Panc1 (cell line): ENCODE results near the gene ERC2. TPM values are rescaled to one million over a fixed set of nuclear protein-coding genes. Genes with fewer than 3 reads are reported as not detected.

Source experiments
- ATAC-seq: fragments of 200-7000 bp; cut with Tn5 transposase; 2 replicates; pipeline ENCODE4 v1.9.1; 2020; ENCODE audit warnings: mild to moderate bottlenecking, moderate library complexity
- BruUV-seq: library from RNA; stranded (reverse); fragments of 400-500 nt; replicated peaks from 2 replicates; lab custom pipeline; 2021; lab: Mats Ljungman, UMichigan
- CTCF ChIA-PET: fragments of 300-600 bp; sonication (Branson Sonifier 250); formaldehyde crosslinking; loops from one replicate; lab custom pipeline; 2022; ENCODE audit warnings: antibody characterized with exemption; lab: Charles Lee
- POLR2A ChIA-PET: fragments of 300-600 bp; sonication (Branson Sonifier 250); formaldehyde crosslinking; loops from one replicate; lab custom pipeline; 2022; ENCODE audit warnings: antibody characterized with exemption; lab: Charles Lee
- DNase-seq: peaks from one replicate; pipeline ENCODE4 v3.0.0-alpha.2; 2010; ENCODE audit warnings: low read depth, low spot score
- H3K27ac ChIP-seq: 2 replicates; pipeline ENCODE4 v1.5.1; 2011; ENCODE audit warnings: mild to moderate bottlenecking, low read length, inconsistent platforms
- H3K27me3 ChIP-seq: fragments of 200-500 bp; sonication (Bioruptor generic); 2 replicates; pipeline ENCODE4 v1.6.0; 2014; ENCODE audit warnings: low read length, inconsistent platforms; ENCODE audit not compliant: control insufficient read depth, insufficient read depth
- H3K36me3 ChIP-seq: fragments of 200-500 bp; sonication (Bioruptor generic); 2 replicates; pipeline ENCODE4 v1.5.1; 2014; ENCODE audit warnings: inconsistent platforms, mild to moderate bottlenecking, low read length, moderate library complexity; ENCODE audit not compliant: control insufficient read depth, insufficient read depth
- H3K4me1 ChIP-seq: 2 replicates; pipeline ENCODE4 v1.5.1; 2011; ENCODE audit warnings: inconsistent platforms, mild to moderate bottlenecking, low read length, moderate library complexity; ENCODE audit not compliant: control insufficient read depth, insufficient read depth
- H3K4me3 ChIP-seq, 2 experiments: 2 replicates each; pipeline ENCODE4 v1.5.1; 2011 to 2012; ENCODE audit warnings: low read depth in 2 of 2, low read length in 2 of 2, mild to moderate bottlenecking in 2 of 2, inconsistent platforms in 1 of 2, moderate library complexity in 1 of 2
- H3K9me3 ChIP-seq: fragments of 200-500 bp; sonication (Bioruptor generic); 2 replicates; pipeline ENCODE4 v1.5.1; 2014; ENCODE audit warnings: low read depth, mild to moderate bottlenecking, inconsistent platforms, low read length, moderate library complexity; ENCODE audit not compliant: control insufficient read depth, insufficient read depth
- POLR2AphosphoS5 ChIP-seq: IDR thresholded peaks from 2 replicates; pipeline ENCODE4 v1.6.1; 2012; ENCODE audit warnings: mild to moderate bottlenecking, low read depth, low read length, moderate library complexity
- REST ChIP-seq, 2 experiments: IDR thresholded peaks; 2 replicates each; pipeline ENCODE4 v1.6.1; 2011 to 2012; ENCODE audit warnings: low read depth in 2 of 2, control low read depth in 1 of 2, low read length in 1 of 2, mild to moderate bottlenecking in 1 of 2, moderate library complexity in 1 of 2; ENCODE audit not compliant: insufficient read depth in 1 of 2
- SIN3A ChIP-seq: IDR thresholded peaks from 2 replicates; pipeline ENCODE4 v1.6.1; 2012; ENCODE audit warnings: low read depth, mild to moderate bottlenecking, low read length, moderate library complexity, borderline replicate concordance; ENCODE audit not compliant: insufficient read depth
- TCF7L2 ChIP-seq: IDR thresholded peaks from 2 replicates; pipeline ENCODE4 v1.6.1; 2011; ENCODE audit warnings: mild to moderate bottlenecking, low read depth, low read length, inconsistent platforms
- in situ Hi-C: cut with HindIII; loops from 2 replicates; pipeline ENCODE4 v1.10.0; 2016; ENCODE audit warnings: low sequenced_read_pairs, low pct_unique_long_range_greater_than_20kb
- intact Hi-C: fragments of 100-400 bp; cut with micrococcal nuclease; formaldehyde crosslinking; loops from one replicate; pipeline ENCODE4 v1.10.0; 2022; ENCODE audit not compliant: unreplicated experiment
- total RNA-seq: library from RNA; stranded (reverse); gene quantifications from one replicate; pipeline ENCODE4 v1.2.1, GENCODE V29; 2021; ENCODE audit not compliant: unreplicated experiment
- TF ChIP-seq, protein P1 (sequence below): fragments of 450-650 bp; IDR thresholded peaks from 2 replicates; pipeline ENCODE4 v1.5.1; 2017; ENCODE audit warnings: mild to moderate bottlenecking

Gene ERC2
- total RNA-seq, 1 experiment from 2014 or later = 0.33 TPM

DNA sequence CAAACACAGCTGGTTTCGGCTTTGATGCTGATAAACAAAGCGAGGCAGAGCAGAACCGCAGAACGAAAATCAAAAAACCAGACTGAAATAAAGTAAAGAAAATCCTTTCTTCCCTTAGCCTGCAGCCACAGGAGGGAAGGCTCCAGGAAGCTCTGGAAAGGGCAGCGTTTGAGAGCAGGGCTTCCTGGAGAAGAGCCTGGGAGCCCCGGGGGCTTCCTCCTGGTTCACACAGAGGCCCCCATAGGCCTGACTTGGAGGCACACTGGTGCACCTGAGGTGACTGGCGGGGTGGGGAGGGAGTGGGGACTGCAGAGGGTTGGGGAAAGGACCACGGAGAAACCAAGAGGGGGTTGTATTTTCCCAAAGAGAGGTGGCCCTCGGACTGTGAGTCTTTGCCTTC lies 882.4 kb downstream of the ERC2 start:
- CTCF ChIA-PET = no interaction called here
- ATAC-seq (no peak), DNase-seq (no peak)
- no peak for TF ChIP-seq POLR2AphosphoS5
- H3K27me3 ChIP-seq = no peaks in the 10 kb centered on the region
- intact Hi-C loops = no loop called here
- no peaks in the 10 kb centered on the region for H3K4me1 ChIP-seq
- no peak overlapping the region for H3K27ac ChIP-seq
- H3K36me3 ChIP-seq = no peaks in the 10 kb centered on the region
- POLR2A ChIA-PET = no interaction called here
- no peaks in the 10 kb centered on the region for H3K9me3 ChIP-seq
- in situ Hi-C loops = no loop called here
- no peak overlapping the region for H3K4me3 ChIP-seq
- no TSS peak for BruUV-seq

DNA sequence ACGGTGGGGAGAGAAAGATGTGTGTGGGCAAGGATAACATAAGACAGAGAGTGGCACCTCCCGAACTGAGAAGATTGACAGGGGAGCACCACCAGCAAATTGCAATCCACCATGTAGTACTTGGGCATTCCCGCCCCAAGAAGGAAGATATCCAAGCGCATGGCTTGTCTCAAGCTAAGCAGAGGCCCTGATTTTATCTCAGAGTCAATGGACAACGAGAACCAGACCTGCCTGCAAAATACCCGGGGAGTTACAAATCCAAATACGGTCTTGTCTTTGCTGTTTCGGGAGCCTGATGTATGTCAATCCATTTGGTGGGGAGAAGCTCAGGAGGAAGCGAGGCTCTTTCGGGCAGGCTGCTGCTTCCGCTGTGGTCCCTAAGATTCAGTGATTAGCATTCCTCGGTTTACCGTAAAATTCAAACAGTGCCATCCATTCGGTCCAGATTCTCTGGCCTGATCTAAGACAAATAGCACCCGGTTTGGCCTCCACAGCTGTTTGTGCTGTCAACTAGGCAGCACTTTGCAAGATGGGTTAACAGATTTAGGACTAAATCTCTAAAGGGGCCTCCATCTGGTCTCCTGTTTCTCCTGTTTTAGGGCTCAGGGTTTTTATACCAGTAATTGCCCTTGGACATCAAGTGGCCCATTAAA lies 883.4 kb downstream of the ERC2 start:
- Histone ChIP-seq H3K27ac (no peak overlapping the region), H3K36me3 (no peaks in the 10 kb centered on the region), H3K4me1 (no peaks in the 10 kb centered on the region), H3K9me3 (no peaks in the 10 kb centered on the region), H3K27me3 (no peaks in the 10 kb centered on the region), H3K4me3 (no peak overlapping the region)
- no peak for TF ChIP-seq TCF7L2
- no peak for TF ChIP-seq POLR2AphosphoS5
- no peak for TF ChIP-seq REST (IDR thresholded peaks at IDR 0.05; ENCODE audit: insufficient read depth in 1 of 2, low read depth in 2 of 2, low read length in 1 of 2)
- TF ChIP-seq, protein P1, sequence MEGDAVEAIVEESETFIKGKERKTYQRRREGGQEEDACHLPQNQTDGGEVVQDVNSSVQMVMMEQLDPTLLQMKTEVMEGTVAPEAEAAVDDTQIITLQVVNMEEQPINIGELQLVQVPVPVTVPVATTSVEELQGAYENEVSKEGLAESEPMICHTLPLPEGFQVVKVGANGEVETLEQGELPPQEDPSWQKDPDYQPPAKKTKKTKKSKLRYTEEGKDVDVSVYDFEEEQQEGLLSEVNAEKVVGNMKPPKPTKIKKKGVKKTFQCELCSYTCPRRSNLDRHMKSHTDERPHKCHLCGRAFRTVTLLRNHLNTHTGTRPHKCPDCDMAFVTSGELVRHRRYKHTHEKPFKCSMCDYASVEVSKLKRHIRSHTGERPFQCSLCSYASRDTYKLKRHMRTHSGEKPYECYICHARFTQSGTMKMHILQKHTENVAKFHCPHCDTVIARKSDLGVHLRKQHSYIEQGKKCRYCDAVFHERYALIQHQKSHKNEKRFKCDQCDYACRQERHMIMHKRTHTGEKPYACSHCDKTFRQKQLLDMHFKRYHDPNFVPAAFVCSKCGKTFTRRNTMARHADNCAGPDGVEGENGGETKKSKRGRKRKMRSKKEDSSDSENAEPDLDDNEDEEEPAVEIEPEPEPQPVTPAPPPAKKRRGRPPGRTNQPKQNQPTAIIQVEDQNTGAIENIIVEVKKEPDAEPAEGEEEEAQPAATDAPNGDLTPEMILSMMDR = no peak
- TF ChIP-seq SIN3A = no peak
- POLR2A ChIA-PET = no interaction called here
- DNase-seq (no peak), ATAC-seq (no peak)
- intact Hi-C loops = no loop called here
- no TSS peak for BruUV-seq
- CTCF ChIA-PET = no interaction called here
- in situ Hi-C loops = no loop called here

GRCh38 chr3:55584030-55584429 lies 884.2 kb downstream of the ERC2 start:
- H3K27me3 ChIP-seq = no peaks in the 10 kb centered on the region
- H3K36me3 ChIP-seq = no peaks in the 10 kb centered on the region
- no peaks in the 10 kb centered on the region for H3K9me3 ChIP-seq
- no peak overlapping the region for H3K4me3 ChIP-seq
- intact Hi-C loops (no loop called here), in situ Hi-C loops (no loop called here)
- ChIA-PET POLR2A (no interaction called here), CTCF (no interaction called here)
- TF ChIP-seq TCF7L2 (no peak), REST (IDR thresholded peaks at IDR 0.05; ENCODE audit: insufficient read depth in 1 of 2, low read depth in 2 of 2, low read length in 1 of 2) (no peak), POLR2AphosphoS5 (no peak), SIN3A (no peak)
- TF ChIP-seq, protein P1 = no peak
- H3K27ac ChIP-seq = no peak overlapping the region
- ATAC-seq (no peak), DNase-seq (no peak)
- H3K4me1 ChIP-seq = no peaks in the 10 kb centered on the region
- BruUV-seq = no TSS peak
